Activated B cell treated with CpG ODN at 0.5 μM for 24 hours (primary cell): ENCODE measurements around the gene SEMA6B. TPM values are rescaled to one million over a fixed set of nuclear protein-coding genes. Genes with fewer than 3 reads are reported as not detected.

Source experiments
- ATAC-seq: fragments of 200-7000 bp; cut with Tn5 transposase; one replicate; pipeline ENCODE4 v1.10.0; 2021; ENCODE audit warnings: low read depth, mild to moderate bottlenecking, moderate library complexity
- CTCF ChIA-PET: fragments of 350-600 bp; sonication (Branson Sonifier 250); formaldehyde crosslinking; loops from one replicate; lab custom pipeline; 2021; ENCODE audit warnings: antibody characterized with exemption; lab: Charles Lee
- POLR2A ChIA-PET: fragments of 350-600 bp; sonication (Branson Sonifier 250); formaldehyde crosslinking; loops from one replicate; lab custom pipeline; 2021; ENCODE audit warnings: antibody characterized with exemption; lab: Charles Lee
- DNase-seq: peaks from one replicate; pipeline ENCODE4 v3.0.0; 2022
- H3K27ac Mint-ChIP-seq: one replicate; pipeline ENCODE4 v1.8.0; 2020; ENCODE audit warnings: mixed read lengths
- H3K27me3 Mint-ChIP-seq: one replicate; pipeline ENCODE4 v1.8.0; 2021; ENCODE audit warnings: mixed read lengths
- H3K36me3 Mint-ChIP-seq: one replicate; pipeline ENCODE4 v1.8.0; 2021; ENCODE audit warnings: low read depth, mixed read lengths
- H3K4me1 Mint-ChIP-seq: one replicate; pipeline ENCODE4 v1.8.0; 2021; ENCODE audit warnings: mixed read lengths
- H3K4me3 Mint-ChIP-seq: one replicate; pipeline ENCODE4 v1.8.0; 2020; ENCODE audit warnings: mild to moderate bottlenecking, mixed read lengths
- H3K9me3 Mint-ChIP-seq: one replicate; pipeline ENCODE4 v1.8.0; 2020; ENCODE audit warnings: mixed read lengths
- intact Hi-C: fragments of 100-400 bp; cut with micrococcal nuclease; formaldehyde crosslinking; loops from one replicate; pipeline ENCODE4 v1.15.1; 2024
- total RNA-seq: library from RNA; stranded (reverse); gene quantifications from 2 replicates; pipeline ENCODE4 v1.2.3, GENCODE V29; 2022
- TF ChIP-seq, protein P1 (sequence below): fragments of 200-600 bp; IDR thresholded peaks from one replicate; pipeline ENCODE4 v1.8.0; 2022; ENCODE audit warnings: antibody characterized with exemption, mild to moderate bottlenecking

The SEMA6B gene
- total RNA-seq, 1 donor from 2014 or later: 0.11 TPM

GRCh38 chr19:4517451-4518057, 41.9 kb downstream of the SEMA6B start:
- intact Hi-C loops: no loop called here
- TF ChIP-seq, protein P1, sequence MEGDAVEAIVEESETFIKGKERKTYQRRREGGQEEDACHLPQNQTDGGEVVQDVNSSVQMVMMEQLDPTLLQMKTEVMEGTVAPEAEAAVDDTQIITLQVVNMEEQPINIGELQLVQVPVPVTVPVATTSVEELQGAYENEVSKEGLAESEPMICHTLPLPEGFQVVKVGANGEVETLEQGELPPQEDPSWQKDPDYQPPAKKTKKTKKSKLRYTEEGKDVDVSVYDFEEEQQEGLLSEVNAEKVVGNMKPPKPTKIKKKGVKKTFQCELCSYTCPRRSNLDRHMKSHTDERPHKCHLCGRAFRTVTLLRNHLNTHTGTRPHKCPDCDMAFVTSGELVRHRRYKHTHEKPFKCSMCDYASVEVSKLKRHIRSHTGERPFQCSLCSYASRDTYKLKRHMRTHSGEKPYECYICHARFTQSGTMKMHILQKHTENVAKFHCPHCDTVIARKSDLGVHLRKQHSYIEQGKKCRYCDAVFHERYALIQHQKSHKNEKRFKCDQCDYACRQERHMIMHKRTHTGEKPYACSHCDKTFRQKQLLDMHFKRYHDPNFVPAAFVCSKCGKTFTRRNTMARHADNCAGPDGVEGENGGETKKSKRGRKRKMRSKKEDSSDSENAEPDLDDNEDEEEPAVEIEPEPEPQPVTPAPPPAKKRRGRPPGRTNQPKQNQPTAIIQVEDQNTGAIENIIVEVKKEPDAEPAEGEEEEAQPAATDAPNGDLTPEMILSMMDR: no peak
- Mint-ChIP-seq H3K4me1 (no peaks in the 10 kb centered on the region), H3K27me3 (peaks cover 12% of the 10 kb centered on the region), H3K9me3 (no peaks in the 10 kb centered on the region), H3K4me3 (no peak overlapping the region), H3K36me3 (no peaks in the 10 kb centered on the region), H3K27ac (no peak overlapping the region)
- POLR2A ChIA-PET: no interaction called here
- ATAC-seq (no peak), DNase-seq (no peak)
- CTCF ChIA-PET: interaction anchor here (1.1 kb wide), 1 partner anchor 8 kb away, joined by 3 read pairs; no protein-coding TSS in a partner anchor

DNA sequence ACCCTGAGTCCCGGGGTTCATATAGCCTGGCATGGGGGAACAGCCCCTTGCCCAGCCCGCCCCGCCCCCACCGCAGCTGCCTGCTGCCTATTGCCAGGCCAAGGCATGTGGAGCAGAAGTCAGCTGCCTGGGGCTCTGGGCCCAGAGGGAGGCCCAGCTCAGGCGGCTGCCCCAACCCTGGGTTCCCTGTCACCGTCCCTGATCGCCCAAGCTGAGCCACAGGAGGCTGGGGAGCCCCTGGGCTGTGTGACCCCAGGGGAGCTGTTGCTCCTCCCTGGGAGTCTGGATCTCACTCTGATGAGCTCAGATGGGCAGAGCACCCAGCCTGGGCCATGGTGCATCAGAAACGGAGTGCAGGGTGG, 42.6 kb downstream of the SEMA6B start:
- Mint-ChIP-seq H3K27me3 (peaks cover 12% of the 10 kb centered on the region), H3K9me3 (no peaks in the 10 kb centered on the region), H3K27ac (no peak overlapping the region), H3K4me1 (no peaks in the 10 kb centered on the region), H3K4me3 (no peak overlapping the region), H3K36me3 (no peaks in the 10 kb centered on the region)
- no peak for ATAC-seq
- DNase-seq: no peak
- intact Hi-C loops: no loop called here
- TF ChIP-seq, protein P1: no peak
- ChIA-PET POLR2A (no interaction called here), CTCF (interaction anchor here (0.8 to 1.2 kb wide), 3 partner anchors 8 to 244 kb away, joined by 3 read pairs; no protein-coding TSS in a partner anchor)

GRCh38 chr19:4516199-4516938, 43.1 kb downstream of the SEMA6B start:
- intact Hi-C loops: no loop called here
- Mint-ChIP-seq H3K36me3 (no peaks in the 10 kb centered on the region), H3K27ac (no peak overlapping the region), H3K27me3 (peaks cover 12% of the 10 kb centered on the region), H3K9me3 (no peaks in the 10 kb centered on the region), H3K4me1 (no peaks in the 10 kb centered on the region), H3K4me3 (no peak overlapping the region)
- POLR2A ChIA-PET: no interaction called here
- TF ChIP-seq, protein P1: no peak
- ATAC-seq (no peak), DNase-seq (no peak)
- CTCF ChIA-PET: interaction anchor here (0.8 to 1.2 kb wide), 3 partner anchors 9 to 244 kb away, joined by 3 read pairs; no protein-coding TSS in a partner anchor

- no peak for DNase-seq
- no peaks in the 10 kb centered on the region for H3K9me3 Mint-ChIP-seq
- TF ChIP-seq, protein P1: no peak
- POLR2A ChIA-PET: interaction anchor here (0.6 kb wide), 1 partner anchor 160 kb away, joined by 6 read pairs; no protein-coding TSS in a partner anchor
- H3K4me3 Mint-ChIP-seq: no peak overlapping the region
- no peaks in the 10 kb centered on the region for H3K36me3 Mint-ChIP-seq
- no peak for ATAC-seq
- intact Hi-C loops: no loop called here
- no peak overlapping the region for H3K27ac Mint-ChIP-seq
- CTCF ChIA-PET: no interaction called here
- H3K4me1 Mint-ChIP-seq: no peaks in the 10 kb centered on the region
- peaks cover 9% of the 10 kb centered on the region for H3K27me3 Mint-ChIP-seq
Observed at GRCh38 chr19:4515732-4516131, 43.8 kb downstream of the SEMA6B start.

- TF ChIP-seq, protein P1: no peak
- ChIA-PET CTCF (no interaction called here), POLR2A (no interaction called here)
- Mint-ChIP-seq H3K4me3 (no peak overlapping the region), H3K4me1 (no peaks in the 10 kb centered on the region), H3K36me3 (no peaks in the 10 kb centered on the region), H3K9me3 (no peaks in the 10 kb centered on the region), H3K27me3 (peaks cover 3% of the 10 kb centered on the region), H3K27ac (no peak overlapping the region)
- intact Hi-C loops: no loop called here
- DNase-seq: no peak
- ATAC-seq: no peak
Observed at GRCh38 chr19:4513248-4513647, 46.2 kb downstream of the SEMA6B start.
